GM19240 (cell line): ENCODE data around the gene ICAM4.
"Not testable (repeated sequence)": the region's sequence is repeated elsewhere in the genome, so short reads cannot be mapped to it uniquely, and the experiment has no call there.

ENCODE experiments used
- DNase-seq: peaks from one replicate; pipeline ENCODE4 v3.0.0; 2011; ENCODE audit warnings: low spot score; ENCODE audit not compliant: insufficient read length

Gene ICAM4

GRCh38 chr19:10268071-10268470 is 18.7 kb upstream of the ICAM4 start:
- no peak for DNase-seq

- no peak for DNase-seq
Measured at GRCh38 chr19:10269333-10270179, 17.2 kb upstream of the ICAM4 start.

- DNase-seq, result no peak
Measured at GRCh38 chr19:10270180-10270615, 16.6 kb upstream of the ICAM4 start.

- DNase-seq, result no peak
Measured at GRCh38 chr19:10270616-10271394, 15.9 kb upstream of the ICAM4 start, which contains the start of gene ICAM1. Gene ICAM1, plus strand, starts transcription at chr19:10271120. Its CDS starts 40 bp downstream, at chr19:10271160.

- DNase-seq, result no peak
Measured at GRCh38 chr19:10271543-10272086, 15.1 kb upstream of the ICAM4 start.

- no peak for DNase-seq
Measured at GRCh38 chr19:10274589-10274988, 12.2 kb upstream of the ICAM4 start.

- DNase-seq, result no peak
Measured at GRCh38 chr19:10277795-10278589, 8.8 kb upstream of the ICAM4 start.

- DNase-seq, result no peak
Measured at GRCh38 chr19:10278935-10279334, 7.8 kb upstream of the ICAM4 start.

GRCh38 chr19:10279737-10280442 is 6.9 kb upstream of the ICAM4 start:
- no peak for DNase-seq

GRCh38 chr19:10282043-10282442 is 4.7 kb upstream of the ICAM4 start:
- DNase-seq, result not testable (repeated sequence)

- no peak for DNase-seq
Measured at GRCh38 chr19:10283301-10284064, 3.3 kb upstream of the ICAM4 start.

GRCh38 chr19:10284065-10284959 is 2.4 kb upstream of the ICAM4 start:
- no peak for DNase-seq

GRCh38 chr19:10284960-10285278 is 1.8 kb upstream of the ICAM4 start:
- DNase-seq, result no peak

GRCh38 chr19:10285393-10285792 is 1.4 kb upstream of the ICAM4 start:
- no peak for DNase-seq

GRCh38 chr19:10288662-10289166 is 2.0 kb downstream of the ICAM4 start:
- DNase-seq, result no peak

GRCh38 chr19:10289167-10289835 is 2.5 kb downstream of the ICAM4 start:
- DNase-seq, result no peak

- DNase-seq, result no peak
Measured at GRCh38 chr19:10289836-10290356, 3.1 kb downstream of the ICAM4 start, which contains the start of gene ICAM5. Gene ICAM5, plus strand, starts transcription at chr19:10289952. Its CDS starts 92 bp downstream, at chr19:10290044.

GRCh38 chr19:10290357-10290875 is 3.7 kb downstream of the ICAM4 start:
- DNase-seq, result no peak
